RWPE1 (cell line): ENCODE results near the gene PDGFA.
A peak's percentile ranks its signal among the peaks of the same experiment; 100 is the strongest.

ENCODE experiments used
- CTCF ChIA-PET: fragments of 350-600 bp; sonication (Branson Sonifier 250); formaldehyde crosslinking; extraction: SDS; loops from one replicate; lab custom pipeline; 2021; lab: Yijun Ruan, JAX
- POLR2A ChIA-PET: fragments of 400-600 bp; formaldehyde crosslinking; extraction: SDS; loops from one replicate; lab custom pipeline; 2020; ENCODE audit warnings: antibody characterized with exemption; ENCODE audit not compliant: low non-redundant PET; lab: Yijun Ruan, JAX
- DNase-seq: peaks from one replicate; pipeline ENCODE4 v3.0.0; 2012; ENCODE audit warnings: low spot score
- H3K27ac ChIP-seq: fragments of 450-650 bp; 2 replicates; pipeline ENCODE4 v1.5.1; 2017
- CTCF ChIP-seq: fragments of 450-650 bp; conservative IDR thresholded peaks from 2 replicates; pipeline ENCODE4 v1.5.1; 2017; ENCODE audit warnings: low read depth, mild to moderate bottlenecking

PDGFA gene

GRCh38 chr7:511476-512145, 8.0 kb downstream of the PDGFA start:
- H3K27ac ChIP-seq, result peak overlapping the region; percentile 98
- DNase-seq, result peak; percentile 89
- POLR2A ChIA-PET, result interaction anchor here (0.5 to 1.1 kb wide), 2 partner anchors 48 to 178 kb away, joined by 4 to 8 read pairs; no protein-coding TSS in a partner anchor
- CTCF ChIA-PET, result no interaction called here
- TF ChIP-seq CTCF, result no peak

- no peak for DNase-seq
- TF ChIP-seq CTCF, result no peak
- ChIA-PET CTCF (no interaction called here), POLR2A (no interaction called here)
- H3K27ac ChIP-seq, result peak overlapping the region; percentile 98
These were observed 8.8 kb downstream of the PDGFA start for GRCh38 chr7:510782-511281.

GRCh38 chr7:510131-510481, 9.5 kb downstream of the PDGFA start:
- CTCF ChIA-PET, result no interaction called here
- H3K27ac ChIP-seq, result peak overlapping the region; percentile 98
- POLR2A ChIA-PET, result no interaction called here

GRCh38 chr7:509426-510130, 10.1 kb downstream of the PDGFA start:
- peak overlapping the region; percentile 98 for H3K27ac ChIP-seq
- POLR2A ChIA-PET, result no interaction called here
- no peak for TF ChIP-seq CTCF
- no peak for DNase-seq
- CTCF ChIA-PET, result no interaction called here

More at GRCh38 chr7:510131-510481, 9.5 kb downstream of the PDGFA start:
- no peak for DNase-seq
- no peak for TF ChIP-seq CTCF

- no peak for DNase-seq
- ChIA-PET CTCF (no interaction called here), POLR2A (no interaction called here)
- no peak for TF ChIP-seq CTCF
- peak overlapping the region; percentile 98 for H3K27ac ChIP-seq
These were observed 11.0 kb downstream of the PDGFA start for GRCh38 chr7:508461-509170.

- TF ChIP-seq CTCF, result no peak
- ChIA-PET CTCF (interaction anchor here (0.5 kb wide), 1 partner anchor 168 kb away, joined by 3 read pairs; no protein-coding TSS in a partner anchor), POLR2A (no interaction called here)
- H3K27ac ChIP-seq, result peak overlapping the region; percentile 98
- DNase-seq, result no peak
These were observed 11.9 kb downstream of the PDGFA start for GRCh38 chr7:507623-508300.
